K562 (cell line): ENCODE measurements around the gene FILIP1L. TPM values are rescaled to one million over a fixed set of nuclear protein-coding genes. Genes with fewer than 3 reads are reported as not detected.

Experiments used
- ATAC-seq: fragments of 200-7000 bp; cut with Tn5 transposase; 3 replicates; pipeline ENCODE4 v1.9.1; 2020; ENCODE audit warnings: moderate library complexity
- BruUV-seq: library from RNA; stranded (reverse); fragments of 400-500 nt; replicated peaks from 2 replicates; lab custom pipeline; 2021; lab: Mats Ljungman, UMichigan
- CTCF ChIA-PET: fragments of 300-600 bp; formaldehyde crosslinking; extraction: SDS; loops from one replicate; lab custom pipeline; 2021; ENCODE audit warnings: low intra/inter-chr PET ratio; lab: Yijun Ruan, JAX
- POLR2A ChIA-PET: fragments of 300-600, 350-650 bp; sonication (Branson Sonifier 250); formaldehyde crosslinking; extraction: SDS; loops from one replicate; lab custom pipeline; 2021; ENCODE audit warnings: antibody characterized with exemption, inconsistent platforms; lab: Yijun Ruan, JAX
- DNase-seq, 4 experiments: peaks; one replicate each; pipeline versions ENCODE4 v3.0.0 to v3.0.0-alpha.2; 2011 to 2018; ENCODE audit warnings: low spot score in 3 of 4, mixed read lengths in 3 of 4; ENCODE audit errors: extremely low read depth in 1 of 4
- FAIRE-seq: peaks from 2 replicates; lab custom pipeline; 2011; peaks lifted over from hg19 to GRCh38; lab: Jason Lieb, UNC
- H2AFZ ChIP-seq: 2 replicates; pipeline ENCODE4 v1.6.0; 2011; ENCODE audit warnings: low read depth, low read length, control low read depth, inconsistent platforms
- H3K27ac ChIP-seq: fragments of 200-600 bp; 3 replicates; pipeline ENCODE4 v1.8.0; 2011; ENCODE audit warnings: low read depth, mild to moderate bottlenecking, control low read depth, inconsistent platforms, low read length, moderate library complexity, mixed read lengths; ENCODE audit errors: extremely low read depth
- H3K27me3 ChIP-seq, 2 experiments: fragments of 300-600 bp in 1 of 2; 2 replicates in 1 of 2; 3 replicates in 1 of 2; pipeline versions ENCODE4 v1.6.0 to v1.8.0; 2011; ENCODE audit warnings: inconsistent platforms in 2 of 2, low read length in 2 of 2, mild to moderate bottlenecking in 1 of 2, mixed read lengths in 1 of 2, moderate library complexity in 1 of 2; ENCODE audit not compliant: control insufficient read depth in 2 of 2, insufficient read depth in 2 of 2
- H3K36me3 ChIP-seq: fragments of 300-600 bp; 3 replicates; pipeline ENCODE4 v1.8.0; 2011; ENCODE audit warnings: mild to moderate bottlenecking, low read length, inconsistent platforms; ENCODE audit not compliant: control insufficient read depth, insufficient read depth
- H3K4me1 ChIP-seq, 2 experiments: fragments of 200-600 bp in 1 of 2; replicated peaks in 1 of 2; 2 replicates in 1 of 2; 3 replicates in 1 of 2; pipeline versions ENCODE4 v1.5.1 to v1.8.0; 2011; ENCODE audit warnings: inconsistent platforms in 2 of 2, low read length in 2 of 2, mild to moderate bottlenecking in 1 of 2, mixed read lengths in 1 of 2, moderate library complexity in 1 of 2; ENCODE audit not compliant: control insufficient read depth in 2 of 2, insufficient read depth in 2 of 2
- H3K4me2 ChIP-seq: 2 replicates; pipeline ENCODE4 v1.6.1; 2011; ENCODE audit warnings: low read length, control low read depth, inconsistent platforms, mixed read lengths; ENCODE audit not compliant: insufficient read depth
- H3K4me3 ChIP-seq: fragments of 200-600 bp; sonication (generic), shearing (Covaris generic); 2 replicates; pipeline ENCODE4 v1.5.1; 2016; ENCODE audit warnings: control low read depth, inconsistent platforms
- H3K79me2 ChIP-seq: fragments of 200-600 bp; 3 replicates; pipeline ENCODE4 v1.8.0; 2011; ENCODE audit warnings: low read length, inconsistent platforms; ENCODE audit not compliant: control insufficient read depth, insufficient read depth
- H3K9ac ChIP-seq, 2 experiments: 2 replicates each; pipeline versions ENCODE4 v1.6.0 to v1.6.1; 2011; ENCODE audit warnings: low read depth in 2 of 2, low read length in 2 of 2, control low read depth in 1 of 2, inconsistent platforms in 1 of 2, mild to moderate bottlenecking in 1 of 2, mixed read lengths in 1 of 2; ENCODE audit not compliant: insufficient read depth in 1 of 2
- H3K9me1 ChIP-seq: one replicate; pipeline ENCODE4 v1.6.0; 2011; ENCODE audit warnings: inconsistent platforms, mild to moderate bottlenecking, low read length, moderate library complexity; ENCODE audit not compliant: control insufficient read depth, insufficient read depth
- H3K9me3 ChIP-seq: replicated peaks from 2 replicates; pipeline ENCODE4 v1.5.1; 2011; ENCODE audit warnings: low read depth, low read length, inconsistent platforms; ENCODE audit not compliant: control insufficient read depth, insufficient read depth
- H4K20me1 ChIP-seq: replicated peaks from 2 replicates; pipeline ENCODE4 v1.6.1; 2011; ENCODE audit warnings: low read length, inconsistent platforms, mixed read lengths; ENCODE audit not compliant: control insufficient read depth, insufficient read depth
- ELF1 ChIP-seq: fragments of 200-800 bp; sonication (Bioruptor generic); IDR thresholded peaks from 2 replicates; pipeline ENCODE4 v1.6.1; 2016; ENCODE audit warnings: missing genetic modification characterization, missing compliant biosample characterization
- ESRRB ChIP-seq: fragments of 250-450 bp; sonication (Bioruptor Pico); IDR thresholded peaks from 2 replicates; pipeline ENCODE4 v1.5.0; 2020; ENCODE audit warnings: mild to moderate bottlenecking, moderate library complexity, borderline replicate concordance
- HDGF ChIP-seq: fragments of 450-650 bp; IDR thresholded peaks from 2 replicates; pipeline ENCODE4 v1.6.1; 2016
- KDM4B ChIP-seq, 2 experiments: fragments of 450-650 bp in 1 of 2; sonication (generic) in 1 of 2; IDR thresholded peaks; 2 replicates each; pipeline ENCODE4 v1.6.1; 2016 to 2017; ENCODE audit warnings: borderline replicate concordance in 2 of 2, antibody characterized with exemption in 1 of 2, low read depth in 1 of 2, mild to moderate bottlenecking in 1 of 2
- L3MBTL2 ChIP-seq: fragments of 450-650 bp; IDR thresholded peaks from 2 replicates; pipeline ENCODE4 v1.6.1; 2016; ENCODE audit warnings: mild to moderate bottlenecking, moderate library complexity
- MIER1 ChIP-seq: fragments of 450-650 bp; IDR thresholded peaks from 2 replicates; pipeline ENCODE4 v1.6.1; 2016; ENCODE audit warnings: antibody characterized with exemption, mild to moderate bottlenecking, low read depth
- MTA2 ChIP-seq: fragments of 450-650 bp; IDR thresholded peaks from 2 replicates; pipeline ENCODE4 v1.6.1; 2016; ENCODE audit warnings: low read depth
- PREB ChIP-seq: sonication (generic); formaldehyde crosslinking; IDR thresholded peaks from 2 replicates; pipeline ENCODE4 v1.8.1; 2023; ENCODE audit warnings: mild to moderate bottlenecking, missing genetic modification reagents
- ZNF277 ChIP-seq: fragments of 250-450 bp; sonication (Bioruptor Pico); IDR thresholded peaks from 2 replicates; pipeline ENCODE4 v1.8.0; 2022; ENCODE audit warnings: inconsistent platforms, mild to moderate bottlenecking, moderate library complexity, borderline replicate concordance
- ZNF589 ChIP-seq: fragments of 200-800 bp; sonication (Bioruptor generic); IDR thresholded peaks from 2 replicates; pipeline ENCODE4 v1.6.1; 2016; ENCODE audit warnings: low read depth, missing genetic modification characterization, missing compliant biosample characterization
- WGBS: fragments of 100-300 bp; shearing (Covaris generic); methylation state at CpG from one replicate; pipeline ENCODE4 v1.1.6; 2016; ENCODE audit warnings: low coverage, mixed read lengths; ENCODE audit not compliant: insufficient coverage; ENCODE audit errors: missing lambda C conversion rate; 5-methylcytosine and 5-hydroxymethylcytosine counted together
- in situ Hi-C: fragments of 300-500 bp; cut with MboI; formaldehyde crosslinking; loops from 4 replicates; pipeline ENCODE4 v1.15.0; 2018; ENCODE audit warnings: inconsistent platforms, mixed read lengths
- intact Hi-C: fragments of 100-400 bp; cut with micrococcal nuclease; formaldehyde crosslinking; loops from 2 replicates; pipeline ENCODE4 v1.14.2; 2022
- polyA plus RNA-seq, 8 experiments: library from polyadenylated mRNA; depleted of rRNA in 4 of 8; stranded (reverse) in 5 of 8; unstranded in 3 of 8; fragments of >200 nt; fragmentation: Nextera tagmentation in 2 of 8; fragmentation: Illumina TruSeq in 1 of 8; extraction: Ambion mirVana in 2 of 8; extraction: Trizol in 1 of 8; gene quantifications; 2 replicates each; pipeline versions ENCODE4 v1.2.1 to v1.2.3, GENCODE V29; 2011 to 2014; ENCODE audit warnings: inconsistent platforms in 1 of 8, missing spikeins in 1 of 8
- total RNA-seq, 7 experiments: library from RNA; depleted of rRNA in 6 of 7; stranded (reverse); fragments of >200 nt in 6 of 7; fragmentation: Illumina TruSeq in 2 of 7; extraction: Trizol in 2 of 7; gene quantifications; 2 replicates each; pipeline versions ENCODE4 v1.2.1 to v1.2.3, GENCODE V29; 2011 to 2021; ENCODE audit warnings: low replicate concordance in 1 of 7
- TF ChIP-seq, protein P1 (sequence below): fragments of 450-650 bp; formaldehyde crosslinking; IDR thresholded peaks from 2 replicates; pipeline ENCODE4 v1.4.0; 2022; ENCODE audit warnings: missing genetic modification characterization
- TF ChIP-seq, protein P2 (sequence below), 3 experiments: IDR thresholded peaks in 2 of 3; conservative IDR thresholded peaks in 1 of 3; 2 replicates each; pipeline ENCODE4 v1.5.1; 2011 to 2012; ENCODE audit warnings: low read length in 3 of 3, mild to moderate bottlenecking in 3 of 3, control low read depth in 2 of 3, improper control_type of control experiment in 1 of 3, inconsistent platforms in 1 of 3, low read depth in 1 of 3, mixed read lengths in 1 of 3, moderate library complexity in 1 of 3; ENCODE audit not compliant: insufficient read depth in 2 of 3
- TF ChIP-seq, protein P3 (sequence below): fragments of 450-650 bp; IDR thresholded peaks from 2 replicates; pipeline ENCODE4 v1.7.0; 2016; ENCODE audit warnings: borderline replicate concordance

FILIP1L gene
- total and polyA plus RNA-seq, 9 of the 15 experiments (the other 6 are each of a cell fraction or from before 2014, with no cell fraction given): 0.50 to 2.1 (median 1.1) TPM

GRCh38 chr3:99962703-99963102 is 151.6 kb downstream of the FILIP1L start (continued):
- TF ChIP-seq PREB (no peak), KDM4B (IDR thresholded peaks at IDR 0.05; ENCODE audit: borderline replicate concordance in 2 of 2, low read depth in 1 of 2) (no peak), ZNF589 (CRISPR knock-in tag) (no peak), MTA2 (no peak)
- TF ChIP-seq, protein P1, sequence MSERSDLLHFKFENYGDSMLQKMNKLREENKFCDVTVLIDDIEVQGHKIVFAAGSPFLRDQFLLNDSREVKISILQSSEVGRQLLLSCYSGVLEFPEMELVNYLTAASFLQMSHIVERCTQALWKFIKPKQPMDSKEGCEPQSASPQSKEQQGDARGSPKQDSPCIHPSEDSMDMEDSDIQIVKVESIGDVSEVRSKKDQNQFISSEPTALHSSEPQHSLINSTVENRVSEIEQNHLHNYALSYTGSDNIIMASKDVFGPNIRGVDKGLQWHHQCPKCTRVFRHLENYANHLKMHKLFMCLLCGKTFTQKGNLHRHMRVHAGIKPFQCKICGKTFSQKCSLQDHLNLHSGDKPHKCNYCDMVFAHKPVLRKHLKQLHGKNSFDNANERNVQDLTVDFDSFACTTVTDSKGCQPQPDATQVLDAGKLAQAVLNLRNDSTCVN (CRISPR knock-in tag): no peak

DNA sequence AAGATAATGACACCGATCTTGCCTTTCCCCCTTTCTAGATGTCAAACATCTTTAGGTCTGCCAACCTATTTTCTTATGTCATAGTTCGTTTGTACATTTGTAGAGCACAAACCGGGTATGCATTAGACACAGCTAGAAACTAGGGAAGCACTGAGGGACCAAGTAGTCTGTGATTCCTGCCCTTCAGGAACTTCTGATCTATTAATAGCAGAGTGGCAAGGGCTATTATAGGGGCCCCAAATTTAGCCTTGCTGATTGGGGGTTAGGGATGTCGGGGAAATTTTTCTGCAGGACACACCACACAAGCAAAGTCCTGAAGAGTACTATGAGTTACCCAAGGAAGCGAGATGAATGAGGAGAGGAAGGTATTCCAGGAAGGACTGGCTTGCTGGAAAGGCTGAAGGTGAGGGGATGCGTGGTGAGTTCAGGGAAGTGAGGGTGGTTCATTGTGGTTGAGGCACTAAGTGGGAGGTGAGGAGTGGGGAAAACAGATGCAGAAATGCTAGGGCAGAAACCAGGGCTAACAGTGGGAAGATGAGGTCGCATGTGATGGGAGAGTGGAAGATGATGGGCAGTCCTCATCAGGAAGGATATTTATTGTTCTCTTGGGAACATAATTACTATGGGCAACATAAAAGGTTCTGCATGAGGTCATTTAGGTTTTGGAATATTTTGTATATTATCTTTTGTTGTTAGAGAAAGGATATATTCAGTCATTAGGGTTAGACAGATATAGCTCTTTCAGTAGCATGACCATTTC is 152.4 kb downstream of the FILIP1L start:
- Histone ChIP-seq H3K9me3 (no peaks in the 10 kb centered on the region), H3K4me1 (no peaks in the 10 kb centered on the region), H2AFZ (no peak overlapping the region), H3K4me3 (no peak overlapping the region), H3K36me3 (no peaks in the 10 kb centered on the region), H3K9me1 (no peaks in the 10 kb centered on the region), H4K20me1 (no peaks in the 10 kb centered on the region), H3K9ac (no peak overlapping the region), H3K27ac (no peak overlapping the region), H3K4me2 (no peak overlapping the region), H3K79me2 (no peaks in the 10 kb centered on the region), H3K27me3 (no peaks in the 10 kb centered on the region)
- DNase-seq (no peak), FAIRE-seq (no peak), ATAC-seq (no peak)
- no TSS peak for BruUV-seq
- in situ Hi-C loops (no loop called here), intact Hi-C loops (no loop called here)
- POLR2A ChIA-PET: no interaction called here
- 74% methylated on average over 7 of the region's 7 CpGs for WGBS
- CTCF ChIA-PET: no interaction called here
- TF ChIP-seq L3MBTL2: no peak
- no peak for TF ChIP-seq HDGF
- TF ChIP-seq MIER1: no peak
- TF ChIP-seq ZNF277: no peak
- TF ChIP-seq, protein P2, sequence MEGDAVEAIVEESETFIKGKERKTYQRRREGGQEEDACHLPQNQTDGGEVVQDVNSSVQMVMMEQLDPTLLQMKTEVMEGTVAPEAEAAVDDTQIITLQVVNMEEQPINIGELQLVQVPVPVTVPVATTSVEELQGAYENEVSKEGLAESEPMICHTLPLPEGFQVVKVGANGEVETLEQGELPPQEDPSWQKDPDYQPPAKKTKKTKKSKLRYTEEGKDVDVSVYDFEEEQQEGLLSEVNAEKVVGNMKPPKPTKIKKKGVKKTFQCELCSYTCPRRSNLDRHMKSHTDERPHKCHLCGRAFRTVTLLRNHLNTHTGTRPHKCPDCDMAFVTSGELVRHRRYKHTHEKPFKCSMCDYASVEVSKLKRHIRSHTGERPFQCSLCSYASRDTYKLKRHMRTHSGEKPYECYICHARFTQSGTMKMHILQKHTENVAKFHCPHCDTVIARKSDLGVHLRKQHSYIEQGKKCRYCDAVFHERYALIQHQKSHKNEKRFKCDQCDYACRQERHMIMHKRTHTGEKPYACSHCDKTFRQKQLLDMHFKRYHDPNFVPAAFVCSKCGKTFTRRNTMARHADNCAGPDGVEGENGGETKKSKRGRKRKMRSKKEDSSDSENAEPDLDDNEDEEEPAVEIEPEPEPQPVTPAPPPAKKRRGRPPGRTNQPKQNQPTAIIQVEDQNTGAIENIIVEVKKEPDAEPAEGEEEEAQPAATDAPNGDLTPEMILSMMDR (IDR thresholded peaks at IDR 0.05 in 2 of 3, conservative IDR thresholded peaks at IDR 0.05 in 1 of 3; ENCODE audit: insufficient read depth in 2 of 3, low read depth in 1 of 3, low read length in 3 of 3): no peak
- TF ChIP-seq ESRRB (CRISPR knock-in tag): no peak
- TF ChIP-seq, protein P3, sequence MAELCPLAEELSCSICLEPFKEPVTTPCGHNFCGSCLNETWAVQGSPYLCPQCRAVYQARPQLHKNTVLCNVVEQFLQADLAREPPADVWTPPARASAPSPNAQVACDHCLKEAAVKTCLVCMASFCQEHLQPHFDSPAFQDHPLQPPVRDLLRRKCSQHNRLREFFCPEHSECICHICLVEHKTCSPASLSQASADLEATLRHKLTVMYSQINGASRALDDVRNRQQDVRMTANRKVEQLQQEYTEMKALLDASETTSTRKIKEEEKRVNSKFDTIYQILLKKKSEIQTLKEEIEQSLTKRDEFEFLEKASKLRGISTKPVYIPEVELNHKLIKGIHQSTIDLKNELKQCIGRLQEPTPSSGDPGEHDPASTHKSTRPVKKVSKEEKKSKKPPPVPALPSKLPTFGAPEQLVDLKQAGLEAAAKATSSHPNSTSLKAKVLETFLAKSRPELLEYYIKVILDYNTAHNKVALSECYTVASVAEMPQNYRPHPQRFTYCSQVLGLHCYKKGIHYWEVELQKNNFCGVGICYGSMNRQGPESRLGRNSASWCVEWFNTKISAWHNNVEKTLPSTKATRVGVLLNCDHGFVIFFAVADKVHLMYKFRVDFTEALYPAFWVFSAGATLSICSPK: no peak
- no peak for TF ChIP-seq ELF1
